22Rv1 (cell line): Measurements from ENCODE around the gene CACNB4.

ENCODE experiments used
- CTCF ChIP-seq: fragments of 450-650 bp; IDR thresholded peaks from 2 replicates; pipeline ENCODE4 v1.5.1; 2017; ENCODE audit warnings: mild to moderate bottlenecking
- ZFX ChIP-seq: fragments of 450-650 bp; IDR thresholded peaks from 2 replicates; pipeline ENCODE4 v1.6.1; 2017; ENCODE audit warnings: antibody characterized with exemption, borderline replicate concordance

GRCh38 chr2:152046940-152047339, 51.9 kb downstream of the CACNB4 start:
- TF ChIP-seq CTCF (no peak), ZFX (no peak)
